PFSK-1 (cell line): ENCODE measurements around the gene SHISA7.

Source experiments
- FOXP2 ChIP-seq: optimal IDR thresholded peaks from 2 replicates; pipeline ENCODE3; 2011; ENCODE audit warnings: borderline replicate concordance, control low read depth, inconsistent platforms; ENCODE audit not compliant: insufficient read depth; ENCODE audit errors: extremely low read length, extremely low read depth
- POLR2AphosphoS5 ChIP-seq: IDR thresholded peaks from 2 replicates; pipeline ENCODE4 v1.6.1; 2012; ENCODE audit warnings: low read depth, mild to moderate bottlenecking, control low read depth, low read length, moderate library complexity
- SIN3A ChIP-seq: IDR thresholded peaks from 2 replicates; pipeline ENCODE4 v1.6.1; 2012; ENCODE audit warnings: mild to moderate bottlenecking, low read length, moderate library complexity, borderline replicate concordance; ENCODE audit not compliant: insufficient read depth
- TAF1 ChIP-seq: IDR thresholded peaks from 2 replicates; pipeline ENCODE4 v1.6.1; 2012; ENCODE audit warnings: low read length, control low read depth, borderline replicate concordance; ENCODE audit not compliant: insufficient read depth
- TF ChIP-seq, protein P1 (sequence below), 2 experiments: IDR thresholded peaks; 2 replicates each; pipeline versions ENCODE4 v1.6.1 to v1.8.0; 2011 to 2012; ENCODE audit warnings: low read depth in 2 of 2, low read length in 2 of 2, control low read depth in 1 of 2, inconsistent platforms in 1 of 2, mild to moderate bottlenecking in 1 of 2, moderate library complexity in 1 of 2; ENCODE audit not compliant: insufficient read depth in 1 of 2

SHISA7 gene

GRCh38 chr19:55456347-55456746 is 13.2 kb upstream of the SHISA7 start:
- TF ChIP-seq SIN3A (no peak), POLR2AphosphoS5 (no peak), FOXP2 (no peak), TAF1 (no peak)
- TF ChIP-seq, protein P1, sequence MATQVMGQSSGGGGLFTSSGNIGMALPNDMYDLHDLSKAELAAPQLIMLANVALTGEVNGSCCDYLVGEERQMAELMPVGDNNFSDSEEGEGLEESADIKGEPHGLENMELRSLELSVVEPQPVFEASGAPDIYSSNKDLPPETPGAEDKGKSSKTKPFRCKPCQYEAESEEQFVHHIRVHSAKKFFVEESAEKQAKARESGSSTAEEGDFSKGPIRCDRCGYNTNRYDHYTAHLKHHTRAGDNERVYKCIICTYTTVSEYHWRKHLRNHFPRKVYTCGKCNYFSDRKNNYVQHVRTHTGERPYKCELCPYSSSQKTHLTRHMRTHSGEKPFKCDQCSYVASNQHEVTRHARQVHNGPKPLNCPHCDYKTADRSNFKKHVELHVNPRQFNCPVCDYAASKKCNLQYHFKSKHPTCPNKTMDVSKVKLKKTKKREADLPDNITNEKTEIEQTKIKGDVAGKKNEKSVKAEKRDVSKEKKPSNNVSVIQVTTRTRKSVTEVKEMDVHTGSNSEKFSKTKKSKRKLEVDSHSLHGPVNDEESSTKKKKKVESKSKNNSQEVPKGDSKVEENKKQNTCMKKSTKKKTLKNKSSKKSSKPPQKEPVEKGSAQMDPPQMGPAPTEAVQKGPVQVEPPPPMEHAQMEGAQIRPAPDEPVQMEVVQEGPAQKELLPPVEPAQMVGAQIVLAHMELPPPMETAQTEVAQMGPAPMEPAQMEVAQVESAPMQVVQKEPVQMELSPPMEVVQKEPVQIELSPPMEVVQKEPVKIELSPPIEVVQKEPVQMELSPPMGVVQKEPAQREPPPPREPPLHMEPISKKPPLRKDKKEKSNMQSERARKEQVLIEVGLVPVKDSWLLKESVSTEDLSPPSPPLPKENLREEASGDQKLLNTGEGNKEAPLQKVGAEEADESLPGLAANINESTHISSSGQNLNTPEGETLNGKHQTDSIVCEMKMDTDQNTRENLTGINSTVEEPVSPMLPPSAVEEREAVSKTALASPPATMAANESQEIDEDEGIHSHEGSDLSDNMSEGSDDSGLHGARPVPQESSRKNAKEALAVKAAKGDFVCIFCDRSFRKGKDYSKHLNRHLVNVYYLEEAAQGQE (IDR thresholded peaks at IDR 0.05; ENCODE audit: insufficient read depth in 1 of 2, low read depth in 2 of 2, low read length in 2 of 2), result no peak

DNA sequence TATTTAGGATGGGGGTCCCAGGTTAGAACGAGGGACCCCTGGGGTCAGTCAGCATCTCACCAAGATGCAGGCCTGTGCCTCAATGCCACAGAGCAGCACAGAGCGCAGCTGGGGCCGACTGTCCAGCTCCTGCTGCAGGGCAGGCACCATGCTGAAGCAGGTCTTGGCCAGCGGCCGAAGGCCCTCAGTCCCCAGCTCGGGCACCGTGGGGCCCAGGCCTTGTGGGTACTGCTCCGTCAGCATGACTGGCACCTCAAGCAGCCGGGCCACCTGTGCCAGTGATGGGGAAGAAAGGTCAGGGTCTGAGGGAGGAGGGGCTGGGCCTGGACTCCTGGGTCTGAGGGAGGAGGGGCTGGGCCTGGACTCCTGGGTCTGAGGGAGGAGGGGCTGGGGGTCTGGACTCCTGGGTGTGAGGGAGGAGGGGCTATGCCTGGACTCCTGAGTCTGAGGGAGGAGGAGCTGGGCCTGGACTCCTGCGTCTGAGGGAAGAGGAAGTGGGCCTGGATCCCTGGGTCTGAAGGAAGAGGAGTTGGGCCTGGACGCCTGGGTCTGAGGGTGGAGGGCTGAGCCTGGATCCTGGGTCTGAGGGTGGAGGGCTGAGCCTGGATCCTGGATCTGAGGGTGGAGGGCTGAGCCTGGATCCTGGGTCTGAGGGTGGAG is 12.6 kb upstream of the SHISA7 start:
- TF ChIP-seq FOXP2 (no peak), POLR2AphosphoS5 (no peak), SIN3A (no peak), TAF1 (no peak)
- TF ChIP-seq, protein P1 (IDR thresholded peaks at IDR 0.05; ENCODE audit: insufficient read depth in 1 of 2, low read depth in 2 of 2, low read length in 2 of 2), result no peak

- no peak for TF ChIP-seq FOXP2
- TF ChIP-seq SIN3A, result no peak
- no peak for TF ChIP-seq TAF1
- TF ChIP-seq POLR2AphosphoS5, result no peak
- TF ChIP-seq, protein P1 (IDR thresholded peaks at IDR 0.05; ENCODE audit: insufficient read depth in 1 of 2, low read depth in 2 of 2, low read length in 2 of 2), result no peak
Observed at GRCh38 chr19:55454787-55455243, 11.7 kb upstream of the SHISA7 start.

DNA sequence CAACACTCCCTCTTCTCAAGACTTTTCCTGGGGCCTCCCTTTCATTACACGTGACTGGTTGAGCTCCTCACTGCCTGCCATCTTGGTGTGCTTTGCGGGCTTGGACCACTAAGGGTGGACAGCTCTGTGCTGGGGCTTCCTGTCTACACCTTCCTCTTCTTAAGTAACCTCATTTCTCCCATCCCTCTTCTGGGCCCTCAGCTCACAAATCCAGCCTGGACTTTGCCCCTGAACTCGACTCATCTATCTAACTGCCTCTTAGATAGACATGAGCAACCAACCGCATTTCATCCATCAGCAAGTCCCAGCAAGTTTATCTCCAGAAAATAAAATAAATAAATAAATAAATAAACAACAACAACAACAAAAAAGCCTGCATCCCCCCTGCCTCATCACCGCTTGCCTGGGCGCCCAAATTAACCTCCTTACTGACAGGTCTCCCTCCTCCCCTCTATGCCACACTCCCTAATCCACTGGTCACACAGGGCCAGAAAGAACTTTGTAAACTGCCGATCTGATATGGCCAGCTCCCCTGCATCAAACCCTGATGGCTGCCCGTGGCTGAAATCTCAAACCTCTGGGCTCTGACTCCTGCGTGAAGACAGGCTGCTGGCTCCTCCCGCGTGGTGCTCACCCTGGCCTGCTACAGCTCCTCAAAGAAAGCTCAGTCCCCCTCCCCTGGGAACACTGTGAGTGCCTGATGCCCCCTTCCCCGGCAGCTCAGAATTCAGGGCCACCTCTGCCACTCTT is 10.6 kb upstream of the SHISA7 start:
- TF ChIP-seq TAF1 (no peak), POLR2AphosphoS5 (no peak), SIN3A (no peak), FOXP2 (no peak)
- TF ChIP-seq, protein P1 (IDR thresholded peaks at IDR 0.05; ENCODE audit: insufficient read depth in 1 of 2, low read depth in 2 of 2, low read length in 2 of 2), result no peak
